K562 (cell line): Measurements from ENCODE around the gene COX7A1. TPM values are rescaled to one million over a fixed set of nuclear protein-coding genes. Genes with fewer than 3 reads are reported as not detected.

ENCODE experiments used
- ATAC-seq: fragments of 200-7000 bp; cut with Tn5 transposase; 3 replicates; pipeline ENCODE4 v1.9.1; 2020; ENCODE audit warnings: moderate library complexity
- BruUV-seq: library from RNA; stranded (reverse); fragments of 400-500 nt; replicated peaks from 2 replicates; lab custom pipeline; 2021; lab: Mats Ljungman, UMichigan
- CTCF ChIA-PET: fragments of 300-600 bp; formaldehyde crosslinking; extraction: SDS; loops from one replicate; lab custom pipeline; 2021; ENCODE audit warnings: low intra/inter-chr PET ratio; lab: Yijun Ruan, JAX
- POLR2A ChIA-PET: fragments of 300-600, 350-650 bp; sonication (Branson Sonifier 250); formaldehyde crosslinking; extraction: SDS; loops from one replicate; lab custom pipeline; 2021; ENCODE audit warnings: antibody characterized with exemption, inconsistent platforms; lab: Yijun Ruan, JAX
- DNase-seq, 4 experiments: peaks; one replicate each; pipeline versions ENCODE4 v3.0.0 to v3.0.0-alpha.2; 2011 to 2018; ENCODE audit warnings: low spot score in 3 of 4, mixed read lengths in 3 of 4; ENCODE audit errors: extremely low read depth in 1 of 4
- FAIRE-seq: peaks from 2 replicates; lab custom pipeline; 2011; peaks lifted over from hg19 to GRCh38; lab: Jason Lieb, UNC
- H2AFZ ChIP-seq: 2 replicates; pipeline ENCODE4 v1.6.0; 2011; ENCODE audit warnings: low read depth, low read length, control low read depth, inconsistent platforms
- H3K27ac ChIP-seq: fragments of 200-600 bp; 3 replicates; pipeline ENCODE4 v1.8.0; 2011; ENCODE audit warnings: low read depth, mild to moderate bottlenecking, control low read depth, inconsistent platforms, low read length, moderate library complexity, mixed read lengths; ENCODE audit errors: extremely low read depth
- H3K27me3 ChIP-seq, 2 experiments: fragments of 300-600 bp in 1 of 2; 2 replicates in 1 of 2; 3 replicates in 1 of 2; pipeline versions ENCODE4 v1.6.0 to v1.8.0; 2011; ENCODE audit warnings: inconsistent platforms in 2 of 2, low read length in 2 of 2, mild to moderate bottlenecking in 1 of 2, mixed read lengths in 1 of 2, moderate library complexity in 1 of 2; ENCODE audit not compliant: control insufficient read depth in 2 of 2, insufficient read depth in 2 of 2
- H3K36me3 ChIP-seq: fragments of 300-600 bp; 3 replicates; pipeline ENCODE4 v1.8.0; 2011; ENCODE audit warnings: mild to moderate bottlenecking, low read length, inconsistent platforms; ENCODE audit not compliant: control insufficient read depth, insufficient read depth
- H3K4me1 ChIP-seq, 2 experiments: fragments of 200-600 bp in 1 of 2; replicated peaks in 1 of 2; 2 replicates in 1 of 2; 3 replicates in 1 of 2; pipeline versions ENCODE4 v1.5.1 to v1.8.0; 2011; ENCODE audit warnings: inconsistent platforms in 2 of 2, low read length in 2 of 2, mild to moderate bottlenecking in 1 of 2, mixed read lengths in 1 of 2, moderate library complexity in 1 of 2; ENCODE audit not compliant: control insufficient read depth in 2 of 2, insufficient read depth in 2 of 2
- H3K4me2 ChIP-seq: 2 replicates; pipeline ENCODE4 v1.6.1; 2011; ENCODE audit warnings: low read length, control low read depth, inconsistent platforms, mixed read lengths; ENCODE audit not compliant: insufficient read depth
- H3K4me3 ChIP-seq: fragments of 200-600 bp; sonication (generic), shearing (Covaris generic); 2 replicates; pipeline ENCODE4 v1.5.1; 2016; ENCODE audit warnings: control low read depth, inconsistent platforms
- H3K79me2 ChIP-seq: fragments of 200-600 bp; 3 replicates; pipeline ENCODE4 v1.8.0; 2011; ENCODE audit warnings: low read length, inconsistent platforms; ENCODE audit not compliant: control insufficient read depth, insufficient read depth
- H3K9ac ChIP-seq, 2 experiments: 2 replicates each; pipeline versions ENCODE4 v1.6.0 to v1.6.1; 2011; ENCODE audit warnings: low read depth in 2 of 2, low read length in 2 of 2, control low read depth in 1 of 2, inconsistent platforms in 1 of 2, mild to moderate bottlenecking in 1 of 2, mixed read lengths in 1 of 2; ENCODE audit not compliant: insufficient read depth in 1 of 2
- H3K9me1 ChIP-seq: one replicate; pipeline ENCODE4 v1.6.0; 2011; ENCODE audit warnings: inconsistent platforms, mild to moderate bottlenecking, low read length, moderate library complexity; ENCODE audit not compliant: control insufficient read depth, insufficient read depth
- H3K9me3 ChIP-seq: replicated peaks from 2 replicates; pipeline ENCODE4 v1.5.1; 2011; ENCODE audit warnings: low read depth, low read length, inconsistent platforms; ENCODE audit not compliant: control insufficient read depth, insufficient read depth
- H4K20me1 ChIP-seq: replicated peaks from 2 replicates; pipeline ENCODE4 v1.6.1; 2011; ENCODE audit warnings: low read length, inconsistent platforms, mixed read lengths; ENCODE audit not compliant: control insufficient read depth, insufficient read depth
- RAD21 ChIP-seq, 2 experiments: fragments of 250-450 bp in 1 of 2; fragments of 450-650 bp in 1 of 2; sonication (Bioruptor Pico) in 1 of 2; formaldehyde crosslinking in 1 of 2; IDR thresholded peaks in 1 of 2; conservative IDR thresholded peaks in 1 of 2; 2 replicates each; pipeline versions ENCODE4 v1.4.0 to v1.8.0; 2020 to 2022; ENCODE audit warnings: mild to moderate bottlenecking in 2 of 2, moderate library complexity in 1 of 2
- TAF15 ChIP-seq: fragments of 200-400 bp; formaldehyde crosslinking; IDR thresholded peaks from 2 replicates; pipeline ENCODE4 v1.6.1; 2017; ENCODE audit warnings: mild to moderate bottlenecking, low read depth, low read length, moderate library complexity
- WGBS: fragments of 100-300 bp; shearing (Covaris generic); methylation state at CpG from one replicate; pipeline ENCODE4 v1.1.6; 2016; ENCODE audit warnings: low coverage, mixed read lengths; ENCODE audit not compliant: insufficient coverage; ENCODE audit errors: missing lambda C conversion rate; 5-methylcytosine and 5-hydroxymethylcytosine counted together
- in situ Hi-C: fragments of 300-500 bp; cut with MboI; formaldehyde crosslinking; loops from 4 replicates; pipeline ENCODE4 v1.15.0; 2018; ENCODE audit warnings: inconsistent platforms, mixed read lengths
- intact Hi-C: fragments of 100-400 bp; cut with micrococcal nuclease; formaldehyde crosslinking; loops from 2 replicates; pipeline ENCODE4 v1.14.2; 2022
- polyA plus RNA-seq, 8 experiments: library from polyadenylated mRNA; depleted of rRNA in 4 of 8; stranded (reverse) in 5 of 8; unstranded in 3 of 8; fragments of >200 nt; fragmentation: Nextera tagmentation in 2 of 8; fragmentation: Illumina TruSeq in 1 of 8; extraction: Ambion mirVana in 2 of 8; extraction: Trizol in 1 of 8; gene quantifications; 2 replicates each; pipeline versions ENCODE4 v1.2.1 to v1.2.3, GENCODE V29; 2011 to 2014; ENCODE audit warnings: inconsistent platforms in 1 of 8, missing spikeins in 1 of 8
- total RNA-seq, 7 experiments: library from RNA; depleted of rRNA in 6 of 7; stranded (reverse); fragments of >200 nt in 6 of 7; fragmentation: Illumina TruSeq in 2 of 7; extraction: Trizol in 2 of 7; gene quantifications; 2 replicates each; pipeline versions ENCODE4 v1.2.1 to v1.2.3, GENCODE V29; 2011 to 2021; ENCODE audit warnings: low replicate concordance in 1 of 7
- TF ChIP-seq, protein P1 (sequence below): sonication (generic); formaldehyde crosslinking; IDR thresholded peaks from 2 replicates; pipeline ENCODE4 v1.8.1; 2023; ENCODE audit warnings: mild to moderate bottlenecking, missing genetic modification reagents
- TF ChIP-seq, protein P2 (sequence below): fragments of 250-450 bp; sonication (Bioruptor Pico); IDR thresholded peaks from 2 replicates; pipeline ENCODE4 v1.4.0; 2020; ENCODE audit warnings: mild to moderate bottlenecking, moderate library complexity

The COX7A1 gene
- total and polyA plus RNA-seq, 9 of the 15 experiments (the other 6 are each of a cell fraction or from before 2014, with no cell fraction given) = 0.08 TPM; not detected in 8

DNA sequence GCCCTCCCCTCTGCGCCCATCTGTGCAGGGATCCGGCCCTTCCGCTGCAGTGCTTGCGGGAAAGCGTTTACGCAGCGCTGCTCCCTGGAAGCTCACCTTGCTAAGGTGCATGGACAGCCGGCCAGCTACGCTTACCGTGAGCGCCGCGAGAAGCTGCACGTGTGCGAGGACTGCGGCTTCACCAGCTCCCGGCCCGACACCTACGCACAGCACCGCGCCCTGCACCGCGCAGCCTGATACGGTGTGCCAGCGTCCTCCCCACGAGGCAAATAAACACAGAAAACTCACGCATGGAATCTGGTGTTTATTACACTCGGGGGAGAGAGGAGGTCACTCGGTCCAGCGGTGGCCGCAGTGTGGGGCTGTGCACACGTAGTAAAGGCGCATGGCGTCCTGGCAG lies 38.8 kb downstream of the COX7A1 start:
- DNase-seq = no peak
- H2AFZ ChIP-seq = no peak overlapping the region
- peak overlapping the region; percentile 62 for H3K4me3 ChIP-seq
- WGBS = 95% methylated on average over 15 of the region's 34 CpGs
- ChIA-PET POLR2A (no interaction called here), CTCF (no interaction called here)
- in situ Hi-C loops (no loop called here), intact Hi-C loops (loop anchor here (5.0 to 10.0 kb wide), 2 partner anchors 51 to 119 kb away; partner anchors contain the start of gene SDHAF1)
- H4K20me1 ChIP-seq = no peaks in the 10 kb centered on the region; the same call in 1 of the 2 replicates
- no TSS peak for BruUV-seq
- no peaks in the 10 kb centered on the region for H3K9me3 ChIP-seq
- H3K27me3 ChIP-seq = no peaks in the 10 kb centered on the region
- peaks cover 24% of the 10 kb centered on the region; the same call in 2 of the 3 replicates for H3K36me3 ChIP-seq
- H3K4me2 ChIP-seq = peak overlapping the region; percentile 96
- no peak for ATAC-seq
- peak overlapping the region; percentile 73 to 91; a peak in 3 of 4 replicates for H3K9ac ChIP-seq
- TF ChIP-seq, protein P1, sequence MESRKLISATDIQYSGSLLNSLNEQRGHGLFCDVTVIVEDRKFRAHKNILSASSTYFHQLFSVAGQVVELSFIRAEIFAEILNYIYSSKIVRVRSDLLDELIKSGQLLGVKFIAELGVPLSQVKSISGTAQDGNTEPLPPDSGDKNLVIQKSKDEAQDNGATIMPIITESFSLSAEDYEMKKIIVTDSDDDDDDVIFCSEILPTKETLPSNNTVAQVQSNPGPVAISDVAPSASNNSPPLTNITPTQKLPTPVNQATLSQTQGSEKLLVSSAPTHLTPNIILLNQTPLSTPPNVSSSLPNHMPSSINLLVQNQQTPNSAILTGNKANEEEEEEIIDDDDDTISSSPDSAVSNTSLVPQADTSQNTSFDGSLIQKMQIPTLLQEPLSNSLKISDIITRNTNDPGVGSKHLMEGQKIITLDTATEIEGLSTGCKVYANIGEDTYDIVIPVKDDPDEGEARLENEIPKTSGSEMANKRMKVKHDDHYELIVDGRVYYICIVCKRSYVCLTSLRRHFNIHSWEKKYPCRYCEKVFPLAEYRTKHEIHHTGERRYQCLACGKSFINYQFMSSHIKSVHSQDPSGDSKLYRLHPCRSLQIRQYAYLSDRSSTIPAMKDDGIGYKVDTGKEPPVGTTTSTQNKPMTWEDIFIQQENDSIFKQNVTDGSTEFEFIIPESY (CRISPR knock-in tag) = 0 out of 2 replicates have a peak, but pooled peaks have one; percentile 70
- no peak for TF ChIP-seq TAF15
- TF ChIP-seq, protein P2, sequence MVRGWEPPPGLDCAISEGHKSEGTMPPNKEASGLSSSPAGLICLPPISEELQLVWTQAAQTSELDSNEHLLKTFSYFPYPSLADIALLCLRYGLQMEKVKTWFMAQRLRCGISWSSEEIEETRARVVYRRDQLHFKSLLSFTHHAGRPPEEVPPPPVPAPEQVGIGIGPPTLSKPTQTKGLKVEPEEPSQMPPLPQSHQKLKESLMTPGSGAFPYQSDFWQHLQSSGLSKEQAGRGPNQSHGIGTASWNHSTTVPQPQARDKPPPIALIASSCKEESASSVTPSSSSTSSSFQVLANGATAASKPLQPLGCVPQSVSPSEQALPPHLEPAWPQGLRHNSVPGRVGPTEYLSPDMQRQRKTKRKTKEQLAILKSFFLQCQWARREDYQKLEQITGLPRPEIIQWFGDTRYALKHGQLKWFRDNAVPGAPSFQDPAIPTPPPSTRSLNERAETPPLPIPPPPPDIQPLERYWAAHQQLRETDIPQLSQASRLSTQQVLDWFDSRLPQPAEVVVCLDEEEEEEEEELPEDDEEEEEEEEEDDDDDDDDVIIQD (CRISPR knock-in tag) = no peak
- TF ChIP-seq RAD21 (CRISPR knock-in tag; conservative IDR thresholded peaks at IDR 0.05 in 1 of 2, IDR thresholded peaks at IDR 0.05 in 1 of 2) = no peak
- FAIRE-seq = no peak
- no peak overlapping the region for H3K27ac ChIP-seq
- no peaks in the 10 kb centered on the region for H3K9me1 ChIP-seq
- H3K79me2 ChIP-seq = peaks cover 14% of the 10 kb centered on the region
- H3K4me1 ChIP-seq = peaks cover 5 to 38% of the 10 kb centered on the region in 2 experiments; a peak in 3 of 5 replicates
